Caco-2 (cell line): ENCODE measurements around the gene SPP1. TPM values are rescaled to one million over a fixed set of nuclear protein-coding genes. Genes with fewer than 3 reads are reported as not detected.
"Not testable (repeated sequence)": the region's sequence is repeated elsewhere in the genome, so short reads cannot be mapped to it uniquely, and the experiment has no call there.

ENCODE experiments used
- BruUV-seq: library from RNA; stranded (reverse); fragments of 400-500 nt; replicated peaks from 2 replicates; lab custom pipeline; 2021; lab: Mats Ljungman, UMichigan
- CTCF ChIA-PET: fragments of 300-600 bp; sonication (Branson Sonifier 250); formaldehyde crosslinking; loops from one replicate; lab custom pipeline; 2022; ENCODE audit warnings: antibody characterized with exemption; lab: Charles Lee
- POLR2A ChIA-PET: fragments of 300-600 bp; sonication (Branson Sonifier 250); formaldehyde crosslinking; loops from one replicate; lab custom pipeline; 2022; ENCODE audit warnings: antibody characterized with exemption; lab: Charles Lee
- DNase-seq, 2 experiments: peaks; one replicate each; pipeline versions ENCODE4 v3.0.0 to v3.0.0-alpha.2; 2020 to 2022
- H3K27me3 ChIP-seq: replicated peaks from 2 replicates; pipeline ENCODE4 v1.6.0; 2011; ENCODE audit warnings: low read length; ENCODE audit not compliant: control insufficient read depth, insufficient read depth
- H3K36me3 ChIP-seq: 2 replicates; pipeline ENCODE4 v1.5.1; 2011; ENCODE audit warnings: low read length; ENCODE audit not compliant: control insufficient read depth, insufficient read depth
- H3K4me1 ChIP-seq: fragments of 250-450 bp; sonication (Bioruptor Pico); 2 replicates; pipeline ENCODE4 v1.5.1; 2020; ENCODE audit warnings: mild to moderate bottlenecking
- H3K4me3 ChIP-seq: 2 replicates; pipeline ENCODE4 v1.5.1; 2011; ENCODE audit warnings: low read depth, mild to moderate bottlenecking, control low read depth, low read length
- H3K9me3 ChIP-seq: fragments of 250-450 bp; sonication (Bioruptor Pico); 2 replicates; pipeline ENCODE4 v1.5.1; 2020; ENCODE audit warnings: mild to moderate bottlenecking, moderate library complexity
- H3K27ac Mint-ChIP-seq: one replicate; pipeline ENCODE4 v1.8.0; 2022; ENCODE audit warnings: mixed read lengths; ENCODE audit not compliant: unreplicated experiment
- H3K27me3 Mint-ChIP-seq: one replicate; pipeline ENCODE4 v1.8.0; 2022; ENCODE audit warnings: mixed read lengths; ENCODE audit not compliant: insufficient read depth, unreplicated experiment
- H3K36me3 Mint-ChIP-seq: one replicate; pipeline ENCODE4 v1.8.0; 2022; ENCODE audit warnings: mild to moderate bottlenecking, mixed read lengths; ENCODE audit not compliant: insufficient read depth, unreplicated experiment
- H3K4me1 Mint-ChIP-seq: one replicate; pipeline ENCODE4 v1.8.0; 2022; ENCODE audit warnings: low read depth, mixed read lengths; ENCODE audit not compliant: unreplicated experiment
- H3K4me3 Mint-ChIP-seq: one replicate; pipeline ENCODE4 v1.8.0; 2022; ENCODE audit warnings: mild to moderate bottlenecking, moderate library complexity, mixed read lengths; ENCODE audit not compliant: unreplicated experiment
- H3K9me3 Mint-ChIP-seq: one replicate; pipeline ENCODE4 v1.8.0; 2022; ENCODE audit warnings: mixed read lengths; ENCODE audit not compliant: unreplicated experiment
- CTCF ChIP-seq, 2 experiments: fragments of 200-600 bp in 1 of 2; IDR thresholded peaks; 1 replicate in 1 of 2; 2 replicates in 1 of 2; pipeline versions ENCODE4 v1.5.1 to v1.8.0; 2011 to 2022; ENCODE audit warnings: antibody characterized with exemption in 1 of 2, control low read depth in 1 of 2, inconsistent platforms in 1 of 2, low read depth in 1 of 2, low read length in 1 of 2, mild to moderate bottlenecking in 1 of 2, moderate library complexity in 1 of 2; ENCODE audit not compliant: insufficient read depth in 1 of 2, severe bottlenecking in 1 of 2, unreplicated experiment in 1 of 2
- intact Hi-C: fragments of 100-400 bp; cut with micrococcal nuclease; formaldehyde crosslinking; loops from one replicate; pipeline ENCODE4 v1.10.0; 2022; ENCODE audit not compliant: unreplicated experiment
- total RNA-seq: library from RNA; stranded (reverse); gene quantifications from 2 replicates; pipeline ENCODE4 v1.2.3, GENCODE V29; 2022

The SPP1 gene
- total RNA-seq, 1 experiment from 2014 or later, result 0.77 TPM

GRCh38 chr4:87934157-87934704 lies 41.3 kb upstream of the SPP1 start:
- no TSS peak for BruUV-seq
- TF ChIP-seq CTCF (IDR thresholded peaks at IDR 0.05; ENCODE audit: insufficient read depth in 1 of 2, low read depth in 1 of 2, low read length in 1 of 2, severe bottlenecking in 1 of 2, unreplicated experiment in 1 of 2), result no peak
- CTCF ChIA-PET, result no interaction called here
- H3K4me1 ChIP-seq, result no peaks in the 10 kb centered on the region
- H3K27ac Mint-ChIP-seq, result no peak overlapping the region
- no peaks in the 10 kb centered on the region for H3K36me3 ChIP-seq
- no peak for DNase-seq
- POLR2A ChIA-PET, result no interaction called here
- peaks cover 4% of the 10 kb centered on the region for H3K4me1 Mint-ChIP-seq
- intact Hi-C loops, result no loop called here
- H3K27me3 ChIP-seq, result no peaks in the 10 kb centered on the region
- H3K36me3 Mint-ChIP-seq, result no peaks in the 10 kb centered on the region
- H3K4me3 Mint-ChIP-seq, result no peak overlapping the region
- H3K27me3 Mint-ChIP-seq, result no peaks in the 10 kb centered on the region
- H3K9me3 Mint-ChIP-seq, result no peaks in the 10 kb centered on the region
- no peaks in the 10 kb centered on the region for H3K9me3 ChIP-seq
- no peak overlapping the region for H3K4me3 ChIP-seq

GRCh38 chr4:87934973-87935372 lies 40.5 kb upstream of the SPP1 start:
- no peaks in the 10 kb centered on the region for H3K9me3 Mint-ChIP-seq
- BruUV-seq, result no TSS peak
- ChIA-PET CTCF (no interaction called here), POLR2A (no interaction called here)
- Histone ChIP-seq H3K27me3 (no peaks in the 10 kb centered on the region), H3K4me3 (no peak overlapping the region), H3K9me3 (no peaks in the 10 kb centered on the region), H3K4me1 (no peaks in the 10 kb centered on the region), H3K36me3 (no peaks in the 10 kb centered on the region)
- no peak overlapping the region for H3K4me3 Mint-ChIP-seq
- H3K27ac Mint-ChIP-seq, result no peak overlapping the region
- H3K27me3 Mint-ChIP-seq, result no peaks in the 10 kb centered on the region
- intact Hi-C loops, result no loop called here
- peaks cover 4% of the 10 kb centered on the region for H3K4me1 Mint-ChIP-seq
- no peak for TF ChIP-seq CTCF (IDR thresholded peaks at IDR 0.05; ENCODE audit: insufficient read depth in 1 of 2, low read depth in 1 of 2, low read length in 1 of 2, severe bottlenecking in 1 of 2, unreplicated experiment in 1 of 2)
- H3K36me3 Mint-ChIP-seq, result no peaks in the 10 kb centered on the region
- DNase-seq, result no peak

GRCh38 chr4:87935954-87936353 lies 39.6 kb upstream of the SPP1 start:
- H3K4me3 ChIP-seq, H3K27me3 ChIP-seq, H3K36me3 ChIP-seq, H3K36me3 Mint-ChIP-seq, CTCF ChIA-PET, POLR2A ChIA-PET, H3K9me3 Mint-ChIP-seq, intact Hi-C loops, DNase-seq, H3K27ac Mint-ChIP-seq, H3K27me3 Mint-ChIP-seq, H3K9me3 ChIP-seq, H3K4me1 Mint-ChIP-seq, H3K4me1 ChIP-seq, BruUV-seq, H3K4me3 Mint-ChIP-seq: not testable (repeated sequence)

- DNase-seq, result no peak
- no peak overlapping the region for H3K4me3 ChIP-seq
- H3K27me3 ChIP-seq, result no peaks in the 10 kb centered on the region
- no peak overlapping the region for H3K27ac Mint-ChIP-seq
- H3K4me1 Mint-ChIP-seq, result peaks cover 4% of the 10 kb centered on the region
- no peaks in the 10 kb centered on the region for H3K9me3 Mint-ChIP-seq
- H3K4me1 ChIP-seq, result no peaks in the 10 kb centered on the region
- no TSS peak for BruUV-seq
- ChIA-PET POLR2A (no interaction called here), CTCF (no interaction called here)
- no peaks in the 10 kb centered on the region for H3K36me3 Mint-ChIP-seq
- no peak for TF ChIP-seq CTCF (IDR thresholded peaks at IDR 0.05; ENCODE audit: insufficient read depth in 1 of 2, low read depth in 1 of 2, low read length in 1 of 2, severe bottlenecking in 1 of 2, unreplicated experiment in 1 of 2)
- no peaks in the 10 kb centered on the region for H3K27me3 Mint-ChIP-seq
- intact Hi-C loops, result no loop called here
- no peaks in the 10 kb centered on the region for H3K9me3 ChIP-seq
- no peaks in the 10 kb centered on the region for H3K36me3 ChIP-seq
- no peak overlapping the region for H3K4me3 Mint-ChIP-seq
These were observed 38.0 kb upstream of the SPP1 start for GRCh38 chr4:87937523-87937922.
